ENCODE results near the gene ZNF407.

ZNF407 gene

GRCh38 chr18:74734013-74734444, 136.4 kb downstream of the ZNF407 start:
- no peak for DNase-seq

- no peak for DNase-seq
These were observed 142.3 kb downstream of the ZNF407 start for GRCh38 chr18:74739926-74740325.

DNA sequence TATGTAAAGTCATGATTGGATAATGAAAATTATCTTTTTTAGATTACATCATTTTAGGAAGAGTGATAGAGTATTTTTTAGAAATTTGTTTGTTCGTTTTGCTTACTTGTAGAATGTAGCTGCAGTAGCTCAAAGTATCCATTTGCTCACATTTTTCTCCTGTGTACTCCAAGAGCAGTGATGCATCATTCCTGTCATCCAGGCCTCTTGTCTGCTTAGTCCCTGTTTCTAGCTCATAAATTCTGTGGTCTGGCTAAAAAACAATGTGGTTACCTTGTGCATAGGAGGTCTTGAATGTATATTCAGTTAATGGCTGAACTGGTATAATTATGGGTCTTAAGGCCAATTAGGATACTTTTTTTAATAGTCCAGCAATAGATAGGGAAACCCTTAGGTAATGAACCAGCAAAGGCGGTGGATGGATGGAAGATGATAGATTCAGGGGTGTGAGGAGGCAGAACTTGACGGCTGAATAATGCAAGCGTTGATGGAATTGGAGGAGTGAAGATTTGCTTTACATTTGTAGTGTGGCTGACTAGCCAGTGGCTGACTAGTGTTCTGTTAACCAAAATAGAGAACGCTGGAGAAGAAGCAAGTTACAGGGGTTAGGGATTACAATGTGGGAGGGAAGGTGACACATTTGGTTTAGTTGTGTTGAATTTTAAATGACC, 145.0 kb downstream of the ZNF407 start:
- no peak for DNase-seq

DNA sequence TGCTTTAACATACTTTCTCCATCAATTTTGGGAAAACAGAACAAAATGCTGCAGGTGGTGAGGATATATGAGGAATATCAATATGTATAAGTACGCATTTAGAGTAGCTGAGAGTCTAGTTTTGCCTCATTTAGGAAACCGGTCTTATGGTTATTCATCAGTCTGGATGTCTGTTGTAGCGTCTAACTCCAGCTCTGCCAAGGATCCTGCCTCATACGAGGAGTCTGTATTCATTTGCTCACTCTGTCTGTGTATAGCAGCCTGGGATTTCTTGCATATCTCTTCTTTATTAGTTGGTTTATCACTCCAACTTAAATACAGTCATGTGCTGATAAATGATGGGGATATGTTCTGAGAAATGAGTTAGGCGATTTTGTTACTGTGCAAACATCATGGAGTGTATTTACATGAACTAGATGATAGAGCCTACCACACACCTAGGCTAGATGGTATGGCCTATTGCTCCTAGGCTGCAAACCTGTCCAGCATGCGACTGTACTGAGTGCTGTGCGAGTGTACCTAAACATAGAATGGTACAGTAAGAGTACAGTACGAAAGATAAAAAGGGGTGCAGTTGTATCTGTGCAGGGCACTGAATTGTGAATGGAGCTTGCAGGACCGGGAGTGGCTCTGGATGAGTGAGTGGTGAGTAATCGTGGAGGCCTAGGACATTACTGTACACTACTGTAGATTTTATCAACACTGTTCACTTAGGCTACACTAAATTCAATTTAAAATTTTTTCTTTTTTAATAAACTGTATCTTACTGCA, 148.1 kb downstream of the ZNF407 start:
- DNase-seq = no peak

- no peak for DNase-seq
These were observed 151.1 kb downstream of the ZNF407 start for GRCh38 chr18:74748809-74749208.

DNA sequence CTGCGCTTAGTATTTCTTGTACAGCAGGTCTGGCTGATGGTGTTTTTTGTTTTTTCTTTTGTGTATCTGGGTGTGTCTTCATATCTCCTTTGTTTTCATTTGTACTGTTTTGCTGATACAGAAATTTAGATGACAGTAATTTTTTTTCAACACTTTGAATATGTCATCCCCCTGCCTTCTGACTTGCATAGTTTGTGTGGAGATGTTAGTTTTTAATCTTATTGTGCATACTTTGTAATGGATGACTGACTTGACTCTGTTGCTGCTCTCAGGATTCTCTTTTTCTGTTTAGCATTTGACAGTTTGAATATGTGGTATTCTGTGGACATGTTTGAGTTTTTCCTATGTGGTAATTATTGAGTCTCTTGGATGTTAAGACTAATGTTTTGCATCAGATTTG, 161.3 kb downstream of the ZNF407 start:
- DNase-seq = no peak

DNA sequence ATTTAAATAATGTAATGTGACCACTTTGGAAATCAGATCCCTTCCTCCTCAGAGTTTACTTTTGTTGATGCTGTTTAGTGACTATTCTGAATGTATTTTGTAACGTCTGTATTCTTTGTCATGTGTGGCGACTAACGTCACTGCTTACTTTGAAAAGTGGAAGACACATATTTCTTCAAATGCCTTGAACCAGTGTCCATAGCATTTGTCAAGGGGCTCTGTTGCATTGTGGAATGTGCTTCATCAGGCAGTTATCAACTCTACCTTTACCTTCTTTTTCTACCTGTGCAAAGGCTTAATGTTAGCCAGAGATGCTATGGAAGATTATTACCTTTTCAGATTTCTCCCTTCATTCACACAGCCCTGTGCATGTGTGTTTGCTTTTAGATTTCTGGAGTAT, 162.4 kb downstream of the ZNF407 start:
- no peak for DNase-seq

- no peak for DNase-seq
These were observed 162.8 kb downstream of the ZNF407 start for GRCh38 chr18:74760436-74760835.

GRCh38 chr18:74766251-74766650, 168.6 kb downstream of the ZNF407 start:
- DNase-seq = no peak

DNA sequence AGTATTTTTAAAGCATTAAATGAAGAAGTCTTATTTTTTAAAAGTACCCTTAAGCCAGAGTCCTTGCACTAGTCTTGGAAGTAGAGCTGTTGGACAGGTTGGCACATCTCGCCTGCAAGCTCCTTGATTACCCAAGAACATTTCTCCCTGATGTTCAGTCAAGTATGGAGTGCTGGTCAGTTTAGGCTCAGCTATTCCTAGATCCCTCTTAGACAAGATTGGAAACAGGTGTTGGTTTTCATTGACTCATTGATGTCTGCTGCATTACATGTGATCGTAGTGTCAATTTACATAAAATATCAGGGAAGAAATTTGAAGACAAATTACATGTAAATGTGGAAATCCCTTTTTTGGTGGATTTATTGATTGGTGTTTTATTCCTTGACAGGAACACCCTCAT, 170.4 kb downstream of the ZNF407 start:
- no peak for DNase-seq

DNA sequence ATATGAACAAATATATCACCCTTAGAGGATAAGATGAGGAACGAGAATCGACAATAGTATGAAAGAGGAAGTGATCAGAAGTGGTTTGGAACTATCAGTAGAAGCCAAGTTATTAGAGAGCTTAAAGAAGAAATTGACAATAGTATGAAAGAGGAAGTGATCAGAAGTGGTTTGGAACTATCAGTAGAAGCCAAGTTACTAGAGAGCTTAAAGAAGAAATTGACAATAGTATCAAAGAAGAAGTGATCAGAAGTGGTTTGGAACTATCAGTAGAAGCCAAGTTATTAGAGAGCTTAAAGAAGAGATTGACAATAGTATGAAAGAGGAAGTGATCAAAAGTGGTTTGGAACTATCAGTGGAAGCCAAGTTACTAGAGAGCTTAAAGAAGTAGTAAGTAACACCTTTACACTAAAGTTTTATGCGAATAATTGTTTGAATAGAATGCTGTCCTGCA, 175.5 kb downstream of the ZNF407 start:
- no peak for DNase-seq

GRCh38 chr18:74774486-74774885, 176.8 kb downstream of the ZNF407 start:
- no peak for DNase-seq

- no peak for DNase-seq
These were observed 177.6 kb downstream of the ZNF407 start for GRCh38 chr18:74775239-74775638.

DNA sequence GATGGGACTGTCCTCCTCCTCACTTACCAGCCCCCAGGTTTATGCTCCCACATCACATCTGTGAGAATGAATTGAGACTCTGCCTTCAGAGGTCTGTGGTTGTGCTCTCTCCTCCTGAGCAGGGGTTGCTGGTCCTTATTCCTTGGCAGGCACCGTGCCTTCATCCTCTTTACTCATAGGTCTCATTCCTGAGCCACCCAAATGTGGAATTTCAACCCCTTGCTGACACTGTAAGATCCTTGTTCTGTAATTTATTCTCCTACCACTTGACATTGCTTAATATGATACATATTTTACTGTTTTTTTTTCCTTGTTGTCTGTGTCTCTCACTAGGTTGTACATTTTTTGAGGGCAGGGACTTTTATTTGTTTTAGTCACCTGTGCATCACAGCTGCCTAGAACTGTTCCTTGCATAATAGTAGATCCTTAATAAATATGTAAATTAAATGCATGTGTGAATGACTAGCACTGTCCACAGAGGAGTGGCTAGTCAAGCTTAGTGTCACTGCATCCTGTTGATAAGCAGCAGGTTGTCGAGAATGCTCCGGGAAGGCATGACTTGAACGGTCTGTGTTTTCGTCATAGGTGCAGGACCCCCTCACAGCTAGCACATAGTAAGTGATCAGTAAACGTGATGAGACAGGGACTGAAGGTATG, 180.6 kb downstream of the ZNF407 start:
- no peak for DNase-seq

DNA sequence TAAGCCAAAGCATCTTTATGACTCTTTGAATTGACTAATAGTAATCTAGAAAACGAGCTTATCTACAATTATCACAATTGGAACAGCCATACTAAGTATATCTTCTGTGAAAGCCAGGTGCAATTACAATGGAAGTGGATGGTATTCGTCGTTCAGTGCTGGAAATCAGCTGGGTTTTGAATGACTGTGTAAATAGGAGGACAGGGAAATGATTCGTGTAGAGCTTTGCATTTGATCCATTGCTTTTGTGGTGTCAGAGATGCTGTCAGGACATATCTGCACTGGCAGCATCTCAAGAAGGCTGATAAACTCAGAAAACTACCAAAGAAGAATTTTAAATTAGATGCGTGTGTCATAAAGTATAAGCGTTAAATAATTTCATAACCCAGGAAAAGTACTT, 187.1 kb downstream of the ZNF407 start:
- DNase-seq = no peak

GRCh38 chr18:74785632-74786031, 188.0 kb downstream of the ZNF407 start:
- DNase-seq = no peak

GRCh38 chr18:74788657-74789056, 191.0 kb downstream of the ZNF407 start:
- DNase-seq = no peak

DNA sequence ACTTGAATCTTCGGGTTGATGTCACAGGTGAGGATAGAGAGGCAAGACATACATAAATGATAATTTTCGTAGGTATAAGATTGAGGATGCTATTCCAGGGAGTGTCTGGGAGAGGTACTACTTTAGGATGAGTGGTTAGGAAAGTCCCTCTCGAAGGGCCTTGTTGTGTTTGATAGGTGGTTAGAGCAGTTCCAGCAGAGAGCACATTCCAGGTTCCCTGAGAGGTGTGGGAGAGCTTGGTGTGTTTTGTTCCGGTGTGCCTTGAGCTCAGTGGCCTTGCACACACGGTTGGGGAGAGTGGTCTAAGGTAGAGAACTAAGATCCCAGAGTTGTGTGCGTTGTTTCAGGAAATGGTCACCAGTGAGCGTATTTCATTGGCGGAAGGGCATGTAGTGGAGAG, 191.4 kb downstream of the ZNF407 start:
- DNase-seq = no peak

GRCh38 chr18:74790451-74790850, 192.8 kb downstream of the ZNF407 start:
- DNase-seq = no peak

- DNase-seq = no peak
These were observed 194.0 kb downstream of the ZNF407 start for GRCh38 chr18:74791501-74792194.

- no peak for DNase-seq
These were observed 196.1 kb downstream of the ZNF407 start for GRCh38 chr18:74793746-74794145.

DNA sequence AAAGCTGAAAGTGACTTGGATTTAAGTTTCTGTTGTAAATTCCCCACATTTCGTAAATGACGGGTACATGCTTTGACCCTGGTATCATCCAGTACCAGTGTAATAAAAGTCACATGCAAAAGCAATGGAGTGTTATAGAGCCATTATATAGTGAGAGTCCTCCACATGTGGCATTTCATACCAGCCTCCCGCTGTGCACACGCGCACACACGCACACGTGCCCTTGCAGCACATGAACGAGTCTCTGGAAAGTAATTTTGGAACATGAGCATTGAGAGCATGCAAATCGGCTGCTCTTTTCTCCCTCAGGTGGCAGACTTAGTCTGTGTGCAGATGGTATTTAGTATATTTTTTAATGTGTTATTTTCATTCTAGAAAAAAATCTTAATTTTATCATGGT, 198.1 kb downstream of the ZNF407 start:
- no peak for DNase-seq

GRCh38 chr18:74796211-74796610, 198.5 kb downstream of the ZNF407 start:
- DNase-seq = no peak

Measured in stimulated activated naive CD4-positive, alpha-beta T cell treated with Interleukin-2 at 50 U/mL for 16 hours (primary cell).